Esophagus squamous epithelium (tissue), 5 donors: ENCODE measurements around the gene GATAD2A. TPM values are rescaled to one million over a fixed set of nuclear protein-coding genes. Genes with fewer than 3 reads are reported as not detected.
"Not testable (repeated sequence)": the region's sequence is repeated elsewhere in the genome, so short reads cannot be mapped to it uniquely, and the experiment has no call there.

Experiments used
- DNase-seq: peaks from one replicate; lab custom pipeline; 2025; lab: John Stamatoyannopoulos, UW
- H3K27ac ChIP-seq, 4 donors: fragments of 200-600 bp; sonication (generic); one replicate each; pipeline ENCODE4 v1.5.1; 2016 to 2019; ENCODE audit warnings: mild to moderate bottlenecking in 1 of 4
- H3K27me3 ChIP-seq, 4 donors: fragments of 200-600 bp; sonication (generic); 1 replicate in 3 of 4; 2 replicates in 1 of 4; pipeline versions ENCODE4 v1.5.1 to v1.6.0; 2017 to 2021; ENCODE audit warnings: antibody characterized with exemption in 1 of 4
- H3K36me3 ChIP-seq, 3 donors: fragments of 200-600 bp; sonication (generic); one replicate each; pipeline ENCODE4 v1.5.1; 2016 to 2019
- H3K4me1 ChIP-seq, 3 donors: fragments of 200-600 bp; sonication (generic); one replicate each; pipeline ENCODE4 v1.5.1; 2017 to 2019
- H3K4me3 ChIP-seq, 4 donors: fragments of 200-600 bp; sonication (generic); 1 replicate in 3 of 4; 2 replicates in 1 of 4; pipeline ENCODE4 v1.5.1; 2016 to 2019; ENCODE audit warnings: mild to moderate bottlenecking in 2 of 4, moderate library complexity in 1 of 4
- H3K9me3 ChIP-seq, 3 donors: fragments of 200-600 bp; sonication (generic); one replicate each; pipeline ENCODE4 v1.5.1; 2016 to 2019
- POLR2A ChIP-seq, 4 donors: fragments of 450-650 bp; IDR thresholded peaks; one replicate each; pipeline ENCODE4 v1.6.1; 2017; ENCODE audit warnings: antibody characterized with exemption in 4 of 4, mild to moderate bottlenecking in 4 of 4, moderate library complexity in 3 of 4
- WGBS, 2 donors: methylation state at CpG; one replicate each; pipeline ENCODE4 v1.1.5; 2018; 5-methylcytosine and 5-hydroxymethylcytosine counted together
- intact Hi-C: fragments of 100-400 bp; cut with DNase I; formaldehyde crosslinking; loops from one replicate; pipeline ENCODE4 v1.15.0; 2022
- total RNA-seq, 4 donors: library from RNA; depleted of rRNA; stranded (reverse); fragments of >200 nt; gene quantifications; one replicate each; pipeline ENCODE4 v1.1.0, GENCODE V29; 2016
- TF ChIP-seq, protein P1 (sequence below), 6 experiments: fragments of 450-650 bp in 4 of 6; fragments of 200-600 bp in 2 of 6; sonication (generic) in 2 of 6; IDR thresholded peaks; one replicate each; pipeline ENCODE4 v1.5.1; 2016 to 2019; ENCODE audit warnings: antibody characterized with exemption in 6 of 6, mild to moderate bottlenecking in 4 of 6, moderate library complexity in 4 of 6
- donor health status: DM: yes; HTN: yes; CAD: no.

Gene GATAD2A
- total RNA-seq, 4 donors from 2014 or later: 39.7 to 81.4 (median 41.6) TPM

DNA sequence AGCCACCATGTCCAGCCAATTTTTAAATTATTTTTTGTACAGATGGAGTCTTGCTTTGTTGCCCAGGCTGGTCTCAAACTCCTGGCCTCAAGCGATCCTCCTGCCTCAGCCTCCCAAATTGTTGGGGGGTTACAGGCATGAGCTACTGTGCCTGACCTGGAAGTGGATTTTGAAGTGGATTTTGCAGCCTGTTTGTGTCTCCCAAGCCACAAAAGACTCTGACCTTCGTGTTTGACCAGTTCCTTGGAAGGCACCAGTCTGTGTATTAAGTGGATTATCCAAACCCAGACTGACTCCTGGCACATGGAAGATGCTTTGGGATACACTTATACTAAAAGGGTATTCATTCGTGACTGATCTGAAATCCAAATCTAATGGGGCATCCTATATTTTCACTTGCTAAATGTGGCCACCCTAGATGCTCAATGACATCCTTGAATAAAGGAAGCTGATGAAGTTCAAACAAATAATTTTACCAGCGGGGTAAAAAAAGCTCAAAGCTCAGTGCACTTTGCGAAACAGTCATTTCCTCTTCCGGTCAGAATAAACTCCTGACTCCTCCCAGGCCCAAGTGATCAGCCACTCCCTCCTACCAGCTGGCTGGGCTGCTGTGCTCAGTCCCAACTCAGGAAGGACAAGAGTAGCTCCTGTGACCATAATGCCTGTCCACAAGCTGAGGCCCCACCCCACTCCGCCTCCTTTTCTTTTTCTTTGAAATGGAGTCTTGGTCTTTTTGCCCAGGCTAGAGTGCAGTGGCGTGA, 32.6 kb upstream of the GATAD2A start:
- Histone ChIP-seq H3K9me3 (no peaks in the 10 kb centered on the region), H3K27ac (peak overlapping the region; percentile 44 to 86 (median 75)), H3K4me3 (peak overlapping the region in 1 of 4 donors; percentile 36), H3K4me1 (peaks cover 7 to 42% (median 18%) of the 10 kb centered on the region in 3 donors), H3K36me3 (no peaks in the 10 kb centered on the region), H3K27me3 (no peaks in the 10 kb centered on the region)
- TF ChIP-seq, protein P1, sequence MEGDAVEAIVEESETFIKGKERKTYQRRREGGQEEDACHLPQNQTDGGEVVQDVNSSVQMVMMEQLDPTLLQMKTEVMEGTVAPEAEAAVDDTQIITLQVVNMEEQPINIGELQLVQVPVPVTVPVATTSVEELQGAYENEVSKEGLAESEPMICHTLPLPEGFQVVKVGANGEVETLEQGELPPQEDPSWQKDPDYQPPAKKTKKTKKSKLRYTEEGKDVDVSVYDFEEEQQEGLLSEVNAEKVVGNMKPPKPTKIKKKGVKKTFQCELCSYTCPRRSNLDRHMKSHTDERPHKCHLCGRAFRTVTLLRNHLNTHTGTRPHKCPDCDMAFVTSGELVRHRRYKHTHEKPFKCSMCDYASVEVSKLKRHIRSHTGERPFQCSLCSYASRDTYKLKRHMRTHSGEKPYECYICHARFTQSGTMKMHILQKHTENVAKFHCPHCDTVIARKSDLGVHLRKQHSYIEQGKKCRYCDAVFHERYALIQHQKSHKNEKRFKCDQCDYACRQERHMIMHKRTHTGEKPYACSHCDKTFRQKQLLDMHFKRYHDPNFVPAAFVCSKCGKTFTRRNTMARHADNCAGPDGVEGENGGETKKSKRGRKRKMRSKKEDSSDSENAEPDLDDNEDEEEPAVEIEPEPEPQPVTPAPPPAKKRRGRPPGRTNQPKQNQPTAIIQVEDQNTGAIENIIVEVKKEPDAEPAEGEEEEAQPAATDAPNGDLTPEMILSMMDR (IDR thresholded peaks at IDR 0.05): no peak
- peak in 1 of 4 donors; percentile 28 for TF ChIP-seq POLR2A (IDR thresholded peaks at IDR 0.05)
- no peak for DNase-seq
- 48 to 66% methylated on average over 7 to 8 of the region's 8 CpGs for WGBS, 2 donors
- intact Hi-C loops: no loop called here

DNA sequence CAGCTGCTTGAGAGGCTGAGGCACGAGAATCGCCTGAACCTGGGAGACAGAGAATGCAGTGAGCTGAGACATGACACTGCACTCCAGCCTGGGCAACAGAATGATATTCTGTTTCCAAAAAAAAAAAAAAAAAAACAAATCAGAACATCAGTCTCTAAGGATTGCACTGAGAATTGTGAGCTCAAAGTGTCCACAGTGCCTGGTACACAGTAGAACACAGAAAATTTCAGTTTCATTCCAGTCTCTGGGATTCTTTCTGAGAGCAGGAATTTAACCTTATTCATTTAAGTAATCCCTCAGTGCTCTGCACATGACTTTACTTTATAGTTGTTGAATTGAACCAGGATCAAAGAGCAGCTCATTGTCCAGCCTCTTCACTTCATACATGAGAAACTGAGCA, 25.9 kb upstream of the GATAD2A start:
- 55 to 60% methylated on average over 2 of the region's 2 CpGs for WGBS, 2 donors
- H3K36me3 ChIP-seq: no peaks in the 10 kb centered on the region
- no peaks in the 10 kb centered on the region for H3K27me3 ChIP-seq
- TF ChIP-seq, protein P1 (IDR thresholded peaks at IDR 0.05): no peak
- TF ChIP-seq POLR2A (IDR thresholded peaks at IDR 0.05): no peak
- DNase-seq: no peak
- intact Hi-C loops: no loop called here
- H3K9me3 ChIP-seq: no peaks in the 10 kb centered on the region
- H3K27ac ChIP-seq: no peak overlapping the region
- no peak overlapping the region for H3K4me3 ChIP-seq
- peaks cover 20 to 93% (median 33%) of the 10 kb centered on the region in 3 donors for H3K4me1 ChIP-seq

DNA sequence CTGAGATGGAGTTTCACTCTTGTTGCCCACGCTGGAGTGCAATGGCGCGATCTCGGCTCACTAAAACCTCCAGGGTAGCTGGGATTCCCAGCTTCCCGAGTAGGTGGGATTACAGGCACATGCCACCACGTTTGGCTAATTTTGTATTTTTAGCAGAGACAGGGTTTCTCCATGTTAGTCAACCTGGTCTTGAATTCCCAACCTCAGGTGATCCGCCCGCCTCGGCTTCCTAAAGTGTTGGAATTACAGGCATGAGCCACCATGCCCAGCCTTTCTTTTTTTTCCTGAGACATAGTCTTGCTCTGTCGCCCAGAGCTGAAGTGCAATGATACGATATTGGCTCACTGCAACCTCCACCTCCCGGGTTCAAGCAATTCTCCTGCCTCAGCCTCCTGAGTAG, 25.2 kb upstream of the GATAD2A start:
- H3K9me3 ChIP-seq, H3K4me3 ChIP-seq, intact Hi-C loops, H3K27me3 ChIP-seq, H3K36me3 ChIP-seq, DNase-seq: not testable (repeated sequence)
- WGBS, 2 donors: 90 to 93% methylated on average over 11 to 12 of the region's 12 CpGs
- H3K27ac ChIP-seq: peak overlapping the region in 1 of 4 donors; percentile 62
- peaks cover 20 to 92% (median 38%) of the 10 kb centered on the region in 3 donors for H3K4me1 ChIP-seq

DNA sequence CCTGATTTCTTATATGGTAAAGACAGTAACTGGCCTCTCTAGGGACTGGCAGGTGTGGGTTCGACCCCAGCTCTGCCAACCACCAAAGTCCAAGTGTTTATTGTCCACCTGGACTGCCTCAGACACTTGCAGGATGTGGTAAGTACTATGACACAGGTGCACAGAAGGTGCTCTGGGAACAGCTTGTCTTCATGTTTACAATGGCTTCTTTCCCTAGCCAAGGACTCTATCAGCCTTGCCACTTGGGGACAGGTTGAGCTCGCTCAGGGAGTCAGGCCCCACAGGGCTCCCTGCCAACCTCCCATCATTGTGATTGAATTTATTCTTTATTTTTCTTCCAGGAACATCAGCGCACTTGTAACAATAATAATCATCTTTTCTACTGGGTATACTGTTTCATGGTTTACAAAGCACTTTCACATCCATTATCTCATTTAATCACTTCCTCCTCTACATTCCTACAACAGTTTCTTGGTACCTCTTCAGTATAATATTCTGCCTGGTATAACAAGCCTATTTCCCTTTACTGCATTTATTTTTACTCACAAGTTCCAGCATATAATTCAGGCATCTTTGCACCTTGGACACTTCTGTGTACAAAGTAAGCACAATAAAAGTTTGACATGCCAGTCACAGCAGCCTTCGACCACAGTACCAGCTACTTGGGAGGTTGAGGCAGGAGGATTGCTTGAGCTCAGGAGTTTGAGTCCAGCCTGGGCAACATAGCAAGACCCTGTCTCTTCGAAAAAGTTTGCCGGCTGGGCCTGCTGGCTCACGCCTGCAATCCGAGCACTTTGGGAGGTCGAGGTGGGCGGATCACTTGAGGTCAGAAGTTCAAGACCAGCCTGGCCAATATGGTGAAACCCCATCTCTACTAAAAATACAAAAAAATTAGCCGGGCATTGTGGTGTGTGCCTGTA, 24.2 kb upstream of the GATAD2A start:
- no peak for DNase-seq
- Histone ChIP-seq H3K36me3 (no peaks in the 10 kb centered on the region), H3K27ac (peak overlapping the region; percentile 47 to 62 (median 52)), H3K9me3 (no peaks in the 10 kb centered on the region), H3K27me3 (no peaks in the 10 kb centered on the region), H3K4me3 (no peak overlapping the region), H3K4me1 (peaks cover 22 to 85% (median 38%) of the 10 kb centered on the region in 3 donors)
- intact Hi-C loops: no loop called here
- TF ChIP-seq, protein P1 (IDR thresholded peaks at IDR 0.05): no peak
- no peak for TF ChIP-seq POLR2A (IDR thresholded peaks at IDR 0.05)
- WGBS, 2 donors: 68 to 71% methylated on average over 6 to 9 of the region's 11 CpGs

DNA sequence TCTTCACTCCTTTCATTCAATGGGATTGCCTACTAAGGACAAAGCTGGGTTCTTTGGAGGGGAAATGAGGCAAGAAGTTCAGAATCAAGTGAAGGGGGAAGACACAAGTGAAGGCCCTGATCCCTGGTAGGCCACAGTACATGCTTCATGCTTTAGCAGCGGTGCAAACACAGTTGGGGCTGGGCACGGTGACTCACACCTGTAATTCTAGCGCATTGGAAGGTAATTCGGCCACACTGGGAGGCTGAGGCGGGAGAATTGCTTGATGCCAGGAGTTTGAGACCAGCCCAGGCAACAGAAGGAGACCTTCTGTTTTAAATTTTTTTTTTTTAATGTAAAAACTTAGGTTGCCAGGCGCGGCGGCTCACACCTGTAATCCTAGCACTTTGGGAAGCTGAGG, 23.4 kb upstream of the GATAD2A start:
- H3K36me3 ChIP-seq: no peaks in the 10 kb centered on the region
- peaks cover 31 to 88% (median 45%) of the 10 kb centered on the region in 3 donors for H3K4me1 ChIP-seq
- H3K9me3 ChIP-seq: no peaks in the 10 kb centered on the region
- peak overlapping the region in 2 of 4 donors; percentile 2 to 62 for H3K27ac ChIP-seq
- TF ChIP-seq, protein P1 (IDR thresholded peaks at IDR 0.05): no peak
- TF ChIP-seq POLR2A (IDR thresholded peaks at IDR 0.05): no peak
- WGBS, 2 donors: 77 to 87% methylated on average over 8 of the region's 8 CpGs
- H3K27me3 ChIP-seq: no peaks in the 10 kb centered on the region
- intact Hi-C loops: no loop called here
- no peak overlapping the region for H3K4me3 ChIP-seq
- no peak for DNase-seq
